A673 (cell line): Measurements from ENCODE around the gene RBM20. TPM values are rescaled to one million over a fixed set of nuclear protein-coding genes. Genes with fewer than 3 reads are reported as not detected.

ENCODE experiments used
- Bru-seq: library from RNA; stranded (reverse); fragments of 400-500 nt; gene quantifications from one replicate; lab custom pipeline; 2021; lab: Mats Ljungman, UMichigan
- BruChase-seq, 2 experiments: library from RNA; stranded (reverse); fragments of 400-500 nt; gene quantifications; one replicate each; lab custom pipeline; 2021; lab: Mats Ljungman, UMichigan
- BruUV-seq: library from RNA; stranded (reverse); fragments of 400-500 nt; replicated peaks from 2 replicates; lab custom pipeline; 2021; lab: Mats Ljungman, UMichigan
- CTCF ChIA-PET: fragments of 300-600 bp; sonication (Branson Sonifier 250); formaldehyde crosslinking; loops from one replicate; lab custom pipeline; 2022; ENCODE audit warnings: antibody characterized with exemption; lab: Charles Lee
- POLR2A ChIA-PET: fragments of 300-600 bp; sonication (Branson Sonifier 250); formaldehyde crosslinking; loops from one replicate; lab custom pipeline; 2022; ENCODE audit warnings: antibody characterized with exemption; ENCODE audit not compliant: low non-redundant PET; lab: Charles Lee
- DNase-seq: peaks from one replicate; pipeline ENCODE4 v3.0.0-alpha.2; 2015; ENCODE audit warnings: low spot score
- H3K27ac ChIP-seq: fragments of 200-600 bp; sonication (generic); 2 replicates; pipeline ENCODE4 v1.5.1; 2016; ENCODE audit warnings: mixed run types, low read depth, mild to moderate bottlenecking, mixed read lengths, antibody characterized with exemption, low read length; ENCODE audit not compliant: poor library complexity, severe bottlenecking
- H3K27me3 ChIP-seq: fragments of 200-600 bp; sonication (generic); replicated peaks from 2 replicates; pipeline ENCODE4 v1.6.1; 2017; ENCODE audit warnings: mixed run types, low read depth, mild to moderate bottlenecking, mixed read lengths, antibody characterized with exemption, low read length; ENCODE audit not compliant: insufficient read depth, poor library complexity
- H3K36me3 ChIP-seq: fragments of 200-600 bp; sonication (generic); 2 replicates; pipeline ENCODE4 v1.6.1; 2016; ENCODE audit warnings: mixed run types, mild to moderate bottlenecking, mixed read lengths, antibody characterized with exemption, low read length; ENCODE audit not compliant: insufficient read depth, poor library complexity, severe bottlenecking
- H3K4me1 ChIP-seq: fragments of 200-600 bp; sonication (generic); 2 replicates; pipeline ENCODE4 v1.6.1; 2017; ENCODE audit warnings: mixed run types, mild to moderate bottlenecking, mixed read lengths, antibody characterized with exemption, low read length; ENCODE audit not compliant: insufficient read depth, poor library complexity, severe bottlenecking
- H3K4me3 ChIP-seq: fragments of 200-600 bp; sonication (generic); 2 replicates; pipeline ENCODE4 v1.5.1; 2016; ENCODE audit warnings: low read depth, mixed run types, mild to moderate bottlenecking, mixed read lengths, low read length; ENCODE audit not compliant: poor library complexity, severe bottlenecking
- H3K9me3 ChIP-seq: fragments of 200-600 bp; sonication (generic); 2 replicates; pipeline ENCODE4 v1.6.1; 2016; ENCODE audit warnings: mixed run types, low read depth, mild to moderate bottlenecking, mixed read lengths, antibody characterized with exemption, low read length; ENCODE audit not compliant: poor library complexity, severe bottlenecking
- EZH2 ChIP-seq: fragments of 200-600 bp; sonication (generic); IDR thresholded peaks from 2 replicates; pipeline ENCODE4 v1.6.1; 2017; ENCODE audit warnings: borderline replicate concordance, low read depth, mild to moderate bottlenecking, mixed read lengths, antibody characterized with exemption, low read length; ENCODE audit not compliant: poor library complexity, severe bottlenecking
- intact Hi-C: fragments of 100-400 bp; cut with micrococcal nuclease; formaldehyde crosslinking; loops from one replicate; pipeline ENCODE4 v1.10.0; 2022; ENCODE audit not compliant: unreplicated experiment
- long read RNA-seq: library from polyadenylated mRNA; stranded (forward); transcript quantifications from one replicate; pipeline ENCODE4 v2.0.0, GENCODE V29; 2022
- total RNA-seq: library from RNA; stranded (reverse); gene quantifications from 2 replicates; pipeline ENCODE4 v1.2.3, GENCODE V29; 2021
- TF ChIP-seq, protein P1 (sequence below): fragments of 300-800, 200-600 bp; sonication (generic); conservative IDR thresholded peaks from 2 replicates; pipeline ENCODE4 v1.5.1; 2017; ENCODE audit warnings: low read depth, mild to moderate bottlenecking, antibody characterized with exemption, low read length, moderate library complexity, mixed read lengths

Gene RBM20
- total RNA-seq (1.3 and 1.8 TPM in 2 replicates), Bru-seq, nascent RNA (percentile 44 among the genes with signal in this experiment), BruChase-seq, experiment 1, labeled RNA remaining after a 2-hour chase (percentile 44 among the genes with signal in this experiment), BruChase-seq, experiment 2, labeled RNA remaining after a 6-hour chase (percentile 36 among the genes with signal in this experiment)
- long read RNA-seq: 0 reads

DNA sequence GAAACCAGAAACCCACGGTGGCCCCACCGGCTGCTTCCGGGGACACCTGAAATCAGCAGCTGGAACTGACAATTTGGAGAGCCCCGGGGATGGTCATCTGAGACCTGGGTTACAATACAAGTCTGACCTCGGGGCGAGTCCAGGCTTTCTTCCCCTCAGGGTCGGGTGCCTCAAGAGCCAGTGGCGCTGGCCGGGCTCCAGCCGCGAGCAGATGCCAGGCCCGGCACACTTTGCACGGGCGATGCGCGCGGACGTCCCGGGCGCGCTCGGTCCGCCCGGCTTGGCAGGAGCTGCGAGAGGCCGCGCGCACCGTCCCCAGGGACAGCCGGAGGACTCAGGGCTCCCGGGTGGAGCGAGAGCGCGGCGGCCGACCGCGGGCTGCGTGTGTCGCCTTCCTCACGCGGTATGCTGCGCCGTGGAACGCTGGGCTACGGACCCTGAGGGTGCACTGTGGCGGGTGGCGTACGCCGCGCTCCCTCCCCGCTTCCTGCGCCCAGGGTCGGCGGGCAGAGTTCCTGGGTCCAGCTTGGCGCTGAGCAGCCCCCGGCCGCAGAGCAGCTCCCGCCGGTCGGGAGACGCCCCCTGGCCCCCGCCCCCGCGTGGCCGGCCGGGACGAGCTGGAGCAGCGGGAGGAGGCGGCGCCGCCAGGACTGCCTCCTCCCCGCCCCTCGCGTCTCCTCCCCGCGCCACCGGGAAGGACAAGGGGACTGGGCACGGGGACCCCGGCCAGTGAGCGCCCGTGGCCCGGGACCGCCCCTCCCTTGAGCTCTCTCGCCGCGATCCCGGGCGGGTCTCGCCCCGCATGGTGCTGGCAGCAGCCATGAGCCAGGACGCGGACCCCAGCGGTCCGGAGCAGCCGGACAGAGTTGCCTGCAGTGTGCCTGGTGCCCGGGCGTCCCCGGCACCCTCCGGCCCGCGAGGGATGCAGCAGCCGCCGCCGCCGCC is at the start of gene RBM20:
Gene RBM20, plus strand, starts transcription at position 684 of the 945 bp plus-strand sequence. Its CDS starts 119 bp downstream, at position 803.
- Histone ChIP-seq H3K36me3 (no peaks in the 10 kb centered on the region), H3K27ac (no peak within 1 kb of the TSS), H3K27me3 (peaks cover 13% of the 10 kb centered on the region), H3K9me3 (no peaks in the 10 kb centered on the region), H3K4me3 (peak within 1 kb of the TSS; percentile 70), H3K4me1 (peaks cover 28% of the 10 kb centered on the region)
- POLR2A ChIA-PET: interaction anchor here (0.7 kb wide), 1 partner anchor 1540 kb away, joined by 5 read pairs; the partner anchor contains the start of gene GPAM
- DNase-seq: peak; percentile 54
- no TSS peak for BruUV-seq
- CTCF ChIA-PET: no interaction called here
- intact Hi-C loops: no loop called here
- TF ChIP-seq EZH2: no peak
- TF ChIP-seq, protein P1, sequence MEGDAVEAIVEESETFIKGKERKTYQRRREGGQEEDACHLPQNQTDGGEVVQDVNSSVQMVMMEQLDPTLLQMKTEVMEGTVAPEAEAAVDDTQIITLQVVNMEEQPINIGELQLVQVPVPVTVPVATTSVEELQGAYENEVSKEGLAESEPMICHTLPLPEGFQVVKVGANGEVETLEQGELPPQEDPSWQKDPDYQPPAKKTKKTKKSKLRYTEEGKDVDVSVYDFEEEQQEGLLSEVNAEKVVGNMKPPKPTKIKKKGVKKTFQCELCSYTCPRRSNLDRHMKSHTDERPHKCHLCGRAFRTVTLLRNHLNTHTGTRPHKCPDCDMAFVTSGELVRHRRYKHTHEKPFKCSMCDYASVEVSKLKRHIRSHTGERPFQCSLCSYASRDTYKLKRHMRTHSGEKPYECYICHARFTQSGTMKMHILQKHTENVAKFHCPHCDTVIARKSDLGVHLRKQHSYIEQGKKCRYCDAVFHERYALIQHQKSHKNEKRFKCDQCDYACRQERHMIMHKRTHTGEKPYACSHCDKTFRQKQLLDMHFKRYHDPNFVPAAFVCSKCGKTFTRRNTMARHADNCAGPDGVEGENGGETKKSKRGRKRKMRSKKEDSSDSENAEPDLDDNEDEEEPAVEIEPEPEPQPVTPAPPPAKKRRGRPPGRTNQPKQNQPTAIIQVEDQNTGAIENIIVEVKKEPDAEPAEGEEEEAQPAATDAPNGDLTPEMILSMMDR: no peak

DNA sequence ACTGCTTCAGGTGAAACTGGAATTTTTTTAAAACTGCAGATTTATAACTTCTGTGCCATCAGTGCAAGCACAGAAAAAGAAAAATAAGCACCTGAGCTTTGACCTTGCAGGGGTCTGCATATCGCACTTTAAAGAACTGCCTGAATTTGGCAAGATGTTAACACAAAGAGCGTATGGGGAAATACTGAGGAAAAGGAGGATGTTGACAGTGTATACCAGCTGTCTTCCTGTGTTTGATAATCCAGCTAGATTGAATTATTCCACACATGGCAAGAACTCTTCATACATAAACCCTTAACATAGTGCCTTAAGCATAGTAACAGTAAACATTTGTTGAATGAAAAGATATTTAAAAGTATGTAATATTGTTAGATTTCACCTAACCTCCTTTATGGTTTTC is 46.7 kb upstream of the RBM20 start:
- Histone ChIP-seq H3K4me1 (no peaks in the 10 kb centered on the region), H3K27ac (no peak overlapping the region), H3K36me3 (peaks cover 83% of the 10 kb centered on the region), H3K27me3 (no peaks in the 10 kb centered on the region), H3K4me3 (no peak overlapping the region), H3K9me3 (no peaks in the 10 kb centered on the region)
- intact Hi-C loops: no loop called here
- TF ChIP-seq, protein P1: no peak
- no peak for TF ChIP-seq EZH2
- POLR2A ChIA-PET: no interaction called here
- BruUV-seq: no TSS peak
- CTCF ChIA-PET: no interaction called here
- DNase-seq: no peak

GRCh38 chr10:110600487-110601101 is 43.5 kb upstream of the RBM20 start:
- intact Hi-C loops: loop anchor here (1.0 kb wide), 1 partner anchor 289 kb away; no protein-coding TSS in a partner anchor
- no peak overlapping the region for H3K4me3 ChIP-seq
- POLR2A ChIA-PET: no interaction called here
- H3K4me1 ChIP-seq: no peaks in the 10 kb centered on the region
- no peaks in the 10 kb centered on the region for H3K9me3 ChIP-seq
- no TSS peak for BruUV-seq
- peaks cover 92% of the 10 kb centered on the region for H3K36me3 ChIP-seq
- DNase-seq: peak; percentile 82
- CTCF ChIA-PET: interaction anchor here (0.6 to 1.0 kb wide), 5 partner anchors 8 to 294 kb away, joined by 3 to 5 read pairs (median 4); no protein-coding TSS in a partner anchor
- TF ChIP-seq, protein P1: peak; percentile 74
- TF ChIP-seq EZH2: no peak
- H3K27ac ChIP-seq: no peak overlapping the region
- no peaks in the 10 kb centered on the region for H3K27me3 ChIP-seq
